ENCODE measurements around the gene ECHS1.

ECHS1 gene

GRCh38 chr10:133354672-133355240, 18.4 kb downstream of the ECHS1 start:
- DNase-seq (ENCODE audit: low read depth) = no peak
- no peak for TF ChIP-seq CTCF (IDR thresholded peaks at IDR 0.05; ENCODE audit: control insufficient read depth, insufficient read depth, low read depth, low read length, missing control alignments)
- H3K4me3 ChIP-seq (ENCODE audit: control insufficient read depth, low read depth, low read length) = no peak overlapping the region

- TF ChIP-seq CTCF (IDR thresholded peaks at IDR 0.05; ENCODE audit: control insufficient read depth, insufficient read depth, low read depth, low read length, missing control alignments) = no peak
- DNase-seq (ENCODE audit: low read depth) = no peak
- H3K4me3 ChIP-seq (ENCODE audit: control insufficient read depth, low read depth, low read length) = no peak overlapping the region
Observed at GRCh38 chr10:133353988-133354605, 19.1 kb downstream of the ECHS1 start.

GRCh38 chr10:133353202-133353959, 19.8 kb downstream of the ECHS1 start:
- no peak for TF ChIP-seq CTCF (IDR thresholded peaks at IDR 0.05; ENCODE audit: control insufficient read depth, insufficient read depth, low read depth, low read length, missing control alignments)
- no peak overlapping the region for H3K4me3 ChIP-seq (ENCODE audit: control insufficient read depth, low read depth, low read length)
- no peak for DNase-seq (ENCODE audit: low read depth)

GRCh38 chr10:133351408-133352318, 21.5 kb downstream of the ECHS1 start:
- no peak overlapping the region for H3K4me3 ChIP-seq (ENCODE audit: control insufficient read depth, low read depth, low read length)
- TF ChIP-seq CTCF (IDR thresholded peaks at IDR 0.05; ENCODE audit: control insufficient read depth, insufficient read depth, low read depth, low read length, missing control alignments) = no peak
- no peak for DNase-seq (ENCODE audit: low read depth)

- no peak for DNase-seq (ENCODE audit: low read depth)
- H3K4me3 ChIP-seq (ENCODE audit: control insufficient read depth, low read depth, low read length) = no peak overlapping the region
- TF ChIP-seq CTCF (IDR thresholded peaks at IDR 0.05; ENCODE audit: control insufficient read depth, insufficient read depth, low read depth, low read length, missing control alignments) = no peak
Observed at GRCh38 chr10:133350950-133351329, 22.2 kb downstream of the ECHS1 start.

- no peak for DNase-seq (ENCODE audit: low read depth)
- no peak overlapping the region for H3K4me3 ChIP-seq (ENCODE audit: control insufficient read depth, low read depth, low read length)
- TF ChIP-seq CTCF (IDR thresholded peaks at IDR 0.05; ENCODE audit: control insufficient read depth, insufficient read depth, low read depth, low read length, missing control alignments) = no peak
Observed at GRCh38 chr10:133350283-133350949, 22.7 kb downstream of the ECHS1 start.

All from AG09309 (cell line).